Fibroblast of skin of scalp (primary cell): ENCODE measurements around the gene PIAS4.

Source experiments
- DNase-seq: peaks from one replicate; pipeline ENCODE4 v3.0.0-alpha.2; 2013

The PIAS4 gene

DNA sequence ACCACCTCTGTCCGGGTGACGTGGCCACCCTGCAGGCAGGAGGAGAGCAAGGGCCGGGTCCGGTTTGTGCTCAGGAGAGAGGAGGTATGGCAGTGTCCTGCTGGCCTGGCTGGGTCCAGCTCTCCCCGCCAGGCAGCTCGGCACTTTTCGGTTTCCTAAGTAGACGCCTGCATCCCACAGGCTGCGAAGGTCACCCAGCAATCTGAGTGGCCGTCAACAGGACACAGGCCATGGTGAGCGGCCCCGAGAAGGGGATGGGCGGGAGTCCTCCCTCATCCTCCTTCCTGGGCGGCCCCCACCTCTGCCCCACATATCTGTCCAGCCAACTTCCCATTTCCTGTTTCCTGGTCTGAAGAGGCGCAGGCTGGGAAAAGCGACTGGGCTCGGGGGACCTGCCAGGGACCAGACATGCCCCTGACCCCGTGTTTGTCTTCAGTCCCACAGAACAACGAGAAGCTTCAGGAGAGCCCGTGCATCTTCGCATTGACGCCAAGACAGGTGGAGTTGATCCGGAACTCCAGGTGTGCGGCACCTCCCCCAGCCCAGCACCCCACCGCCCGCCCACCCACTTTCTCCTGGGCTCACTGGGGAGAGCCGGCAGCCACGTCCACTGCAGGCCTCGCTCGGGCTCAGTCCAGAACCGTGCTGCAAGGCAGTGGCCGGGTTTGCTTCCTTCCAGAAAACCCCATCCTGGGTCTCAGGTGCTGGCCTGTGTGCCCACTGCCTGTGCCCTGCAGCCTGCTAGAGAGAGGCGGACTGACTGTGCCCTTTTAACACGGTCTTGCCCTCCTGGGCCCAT is 16.3 kb downstream of the PIAS4 start:
- no peak for DNase-seq

DNA sequence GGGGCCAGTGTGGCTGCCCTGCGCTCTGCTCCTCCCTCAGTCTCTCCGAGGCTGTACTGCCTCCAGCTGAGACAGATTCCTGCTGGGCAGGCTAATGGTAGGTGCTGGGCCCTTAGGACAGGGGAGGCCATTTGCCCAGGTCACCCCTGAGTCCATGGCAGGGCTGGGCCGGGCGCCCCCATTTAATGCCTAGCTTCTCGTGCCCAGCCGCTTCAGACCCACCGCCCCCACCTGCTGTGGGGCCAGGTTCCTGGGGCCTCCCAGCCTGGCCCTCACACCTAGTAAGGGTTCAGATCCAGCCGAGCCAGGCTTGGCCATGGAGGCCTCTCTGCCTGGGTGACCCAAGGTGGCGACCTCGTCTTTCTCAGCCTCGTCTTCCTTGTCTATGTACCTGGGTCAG is 17.8 kb downstream of the PIAS4 start:
- no peak for DNase-seq

DNA sequence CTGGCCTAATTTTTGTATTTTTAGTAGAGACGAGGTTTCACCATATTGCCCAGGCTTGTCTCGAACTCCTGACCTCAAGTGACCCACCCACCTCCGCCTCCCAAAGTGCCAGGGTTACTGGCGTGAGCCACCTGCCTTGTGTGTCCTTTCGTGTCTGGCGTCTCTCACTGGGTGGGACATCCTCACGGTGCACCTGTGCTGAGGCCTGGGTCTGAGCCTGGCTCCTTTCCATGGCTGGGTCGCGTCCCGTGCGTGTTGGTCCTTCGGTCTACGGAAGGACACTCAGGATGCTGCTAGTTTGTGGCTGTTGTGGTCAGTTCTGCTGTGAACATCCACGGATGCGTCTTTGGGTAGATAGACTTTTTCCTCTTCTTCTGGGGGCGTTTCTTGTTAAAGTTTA is 19.6 kb downstream of the PIAS4 start:
- DNase-seq, result no peak

DNA sequence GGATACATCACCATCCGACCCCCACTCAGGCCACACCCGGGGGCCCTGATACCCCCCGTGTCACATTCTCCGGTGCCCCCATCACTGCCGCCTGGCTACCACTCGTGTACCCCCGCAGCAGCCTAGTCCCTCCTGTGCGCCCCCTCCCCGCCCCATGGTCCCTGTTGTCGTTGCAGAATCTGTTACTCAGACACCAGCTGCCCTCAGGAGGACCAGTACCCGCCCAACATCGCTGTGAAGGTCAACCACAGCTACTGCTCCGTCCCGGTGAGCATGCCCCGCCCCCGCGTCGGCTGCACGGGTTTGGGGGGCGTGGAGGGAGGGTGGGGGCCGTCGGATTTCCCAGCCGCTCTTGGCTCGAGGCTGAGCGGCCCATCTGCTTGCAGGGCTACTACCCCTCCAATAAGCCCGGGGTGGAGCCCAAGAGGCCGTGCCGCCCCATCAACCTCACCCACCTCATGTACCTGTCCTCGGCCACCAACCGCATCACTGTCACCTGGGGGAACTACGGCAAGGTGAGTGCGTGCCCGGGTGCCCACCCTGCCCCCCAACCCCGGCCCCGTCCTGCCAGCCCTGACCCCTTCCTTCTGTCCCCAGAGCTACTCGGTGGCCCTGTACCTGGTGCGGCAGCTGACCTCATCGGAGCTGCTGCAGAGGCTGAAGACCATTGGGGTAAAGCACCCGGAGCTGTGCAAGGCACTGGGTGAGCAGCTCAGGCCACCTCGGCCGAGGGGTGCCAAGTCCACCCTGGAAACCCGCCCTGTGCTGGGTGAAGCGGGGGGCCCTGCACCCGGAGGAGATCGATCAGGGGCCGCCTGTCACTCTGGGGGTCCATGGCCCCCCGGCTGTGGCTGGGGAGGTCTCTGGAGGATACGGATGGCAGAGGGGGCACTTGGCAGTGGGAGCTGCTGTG is 21.1 kb downstream of the PIAS4 start:
- DNase-seq, result no peak

DNA sequence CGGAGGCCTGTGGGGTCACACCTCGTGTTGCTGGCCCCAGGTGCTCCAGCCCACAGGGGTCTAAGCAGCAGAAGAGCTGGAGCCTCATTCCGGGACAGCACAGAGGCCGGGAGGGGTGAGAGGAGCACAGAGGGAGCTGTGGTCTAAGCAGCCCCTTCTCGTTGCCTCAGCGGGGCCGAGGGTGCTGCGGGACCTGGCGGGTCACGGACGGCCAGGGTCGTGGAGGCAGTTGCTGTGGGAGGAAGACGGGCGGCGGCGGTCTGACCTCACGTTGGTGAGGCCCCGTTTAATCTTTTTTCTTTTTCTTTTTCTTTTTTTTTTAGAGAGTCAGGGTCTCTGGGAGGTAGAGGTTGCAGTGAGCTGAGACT is 21.7 kb downstream of the PIAS4 start:
- no peak for DNase-seq

DNA sequence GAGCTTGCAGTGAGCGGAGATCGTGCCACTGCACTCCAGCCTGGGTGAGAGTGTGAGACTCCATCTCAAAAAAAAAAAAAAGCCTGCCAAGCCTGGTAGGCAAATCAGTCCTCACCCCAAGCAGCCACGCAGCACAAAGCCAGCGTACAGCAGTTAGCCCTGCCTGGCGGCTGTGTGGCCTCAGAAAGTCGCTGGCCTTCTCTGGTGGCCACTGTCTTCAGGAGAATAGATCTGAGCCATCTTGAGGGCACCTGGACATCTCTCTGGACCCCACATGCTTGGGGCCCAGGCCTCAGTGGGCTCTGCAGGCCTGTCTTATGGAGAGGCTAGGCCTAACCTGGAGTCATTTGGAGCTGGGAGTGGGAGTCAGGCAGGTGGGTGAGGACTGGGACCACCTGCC is 23.0 kb downstream of the PIAS4 start:
- no peak for DNase-seq

DNA sequence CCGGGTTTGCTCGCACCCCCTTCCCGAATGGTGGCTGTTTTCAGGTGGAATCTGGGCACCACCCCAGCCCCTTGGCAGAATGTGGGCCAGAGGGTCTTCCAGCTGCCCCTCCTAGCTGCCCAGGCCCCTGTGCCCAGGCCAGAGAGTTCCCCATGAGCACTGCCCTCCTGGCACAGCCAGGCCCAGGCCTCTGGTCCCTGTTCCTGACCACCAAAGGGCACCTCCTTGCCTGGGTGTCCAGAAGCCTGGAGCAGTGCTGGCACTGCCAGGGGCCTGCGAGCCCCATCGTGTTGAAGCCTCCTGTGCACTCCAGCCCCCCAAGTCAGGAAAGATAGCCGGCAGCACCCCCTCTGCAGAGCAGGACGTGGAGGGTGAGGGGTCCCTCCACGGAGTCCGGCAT is 23.4 kb downstream of the PIAS4 start:
- DNase-seq, result no peak

DNA sequence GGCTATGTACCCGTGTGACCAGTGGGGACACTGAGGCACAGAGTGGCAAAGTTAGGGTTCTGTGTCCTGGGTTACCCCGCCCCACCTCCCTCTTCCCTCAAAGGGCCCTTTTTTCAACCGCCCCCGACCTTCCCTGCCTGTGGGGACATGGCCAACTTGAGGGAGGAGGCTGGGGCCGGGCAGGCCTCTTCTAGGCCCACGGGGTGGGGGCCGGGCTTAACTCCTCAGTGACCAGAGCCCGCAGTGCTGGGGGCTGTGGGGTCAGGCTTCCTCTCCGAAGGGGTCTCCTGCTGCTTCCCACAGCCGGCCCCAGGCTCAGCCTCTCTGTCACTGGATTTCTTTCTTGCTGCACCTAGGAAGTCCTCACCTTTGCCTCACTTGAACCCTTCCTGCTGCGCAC is 23.9 kb downstream of the PIAS4 start:
- DNase-seq, result no peak

DNA sequence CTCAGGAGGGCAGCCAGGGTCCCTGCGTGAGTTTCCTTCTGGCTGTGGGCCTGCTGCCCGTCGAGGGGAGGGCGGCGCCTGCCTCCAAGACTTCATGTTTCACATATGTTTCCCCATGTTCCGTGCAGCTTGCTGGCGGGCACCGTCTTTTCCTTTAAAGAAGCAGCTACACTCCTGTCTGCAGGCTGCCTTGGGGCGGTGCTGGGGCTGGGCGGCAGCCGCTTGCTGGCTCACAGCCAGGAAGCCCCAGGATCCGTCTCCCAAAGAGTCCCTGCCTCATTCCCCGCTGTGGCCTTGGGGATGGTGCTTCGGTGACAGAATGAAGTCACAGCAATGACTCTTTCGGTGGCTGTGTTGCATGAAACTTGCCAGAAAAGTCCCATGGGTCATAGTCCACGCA is 24.9 kb downstream of the PIAS4 start:
- DNase-seq, result peak; percentile 32

DNA sequence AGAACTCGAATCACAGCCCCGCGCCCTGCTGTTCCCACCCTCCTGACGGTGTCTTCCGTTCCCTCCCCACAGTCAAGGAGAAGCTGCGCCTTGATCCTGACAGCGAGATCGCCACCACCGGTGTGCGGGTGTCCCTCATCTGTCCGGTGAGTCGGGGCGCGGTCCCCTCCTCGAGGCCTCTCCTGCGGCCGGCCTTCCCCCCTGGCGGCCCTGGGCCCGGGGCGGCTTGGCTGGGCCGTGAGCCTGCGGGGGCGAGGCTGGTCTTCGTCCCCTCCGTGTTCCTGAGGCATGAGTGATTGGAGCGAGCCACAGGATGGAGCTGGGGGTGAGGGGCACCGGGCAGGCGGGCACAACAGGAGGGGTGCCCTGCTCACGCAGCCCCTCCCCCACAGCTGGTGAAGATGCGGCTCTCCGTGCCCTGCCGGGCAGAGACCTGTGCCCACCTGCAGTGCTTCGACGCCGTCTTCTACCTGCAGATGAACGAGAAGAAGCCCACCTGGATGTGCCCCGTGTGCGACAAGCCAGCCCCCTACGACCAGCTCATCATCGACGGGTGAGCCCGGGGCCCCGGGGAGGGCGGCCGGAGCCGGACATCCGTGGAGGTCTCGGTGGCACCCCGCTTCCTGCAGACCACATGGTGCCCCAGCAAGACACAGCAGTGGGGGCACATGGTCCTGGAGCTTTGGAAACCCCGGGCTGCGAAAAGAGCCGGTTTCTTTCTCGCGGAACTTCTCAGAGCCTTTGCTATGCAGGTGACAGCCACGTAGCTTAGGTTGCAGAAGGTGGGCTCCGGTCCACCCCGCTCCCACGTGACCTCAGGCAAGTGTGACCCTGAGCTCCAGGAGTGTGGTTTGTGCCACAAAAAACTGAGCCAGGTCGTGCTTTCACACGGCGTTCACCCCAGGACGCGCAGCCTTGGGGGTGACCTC is 25.8 kb downstream of the PIAS4 start:
- DNase-seq, result no peak

DNA sequence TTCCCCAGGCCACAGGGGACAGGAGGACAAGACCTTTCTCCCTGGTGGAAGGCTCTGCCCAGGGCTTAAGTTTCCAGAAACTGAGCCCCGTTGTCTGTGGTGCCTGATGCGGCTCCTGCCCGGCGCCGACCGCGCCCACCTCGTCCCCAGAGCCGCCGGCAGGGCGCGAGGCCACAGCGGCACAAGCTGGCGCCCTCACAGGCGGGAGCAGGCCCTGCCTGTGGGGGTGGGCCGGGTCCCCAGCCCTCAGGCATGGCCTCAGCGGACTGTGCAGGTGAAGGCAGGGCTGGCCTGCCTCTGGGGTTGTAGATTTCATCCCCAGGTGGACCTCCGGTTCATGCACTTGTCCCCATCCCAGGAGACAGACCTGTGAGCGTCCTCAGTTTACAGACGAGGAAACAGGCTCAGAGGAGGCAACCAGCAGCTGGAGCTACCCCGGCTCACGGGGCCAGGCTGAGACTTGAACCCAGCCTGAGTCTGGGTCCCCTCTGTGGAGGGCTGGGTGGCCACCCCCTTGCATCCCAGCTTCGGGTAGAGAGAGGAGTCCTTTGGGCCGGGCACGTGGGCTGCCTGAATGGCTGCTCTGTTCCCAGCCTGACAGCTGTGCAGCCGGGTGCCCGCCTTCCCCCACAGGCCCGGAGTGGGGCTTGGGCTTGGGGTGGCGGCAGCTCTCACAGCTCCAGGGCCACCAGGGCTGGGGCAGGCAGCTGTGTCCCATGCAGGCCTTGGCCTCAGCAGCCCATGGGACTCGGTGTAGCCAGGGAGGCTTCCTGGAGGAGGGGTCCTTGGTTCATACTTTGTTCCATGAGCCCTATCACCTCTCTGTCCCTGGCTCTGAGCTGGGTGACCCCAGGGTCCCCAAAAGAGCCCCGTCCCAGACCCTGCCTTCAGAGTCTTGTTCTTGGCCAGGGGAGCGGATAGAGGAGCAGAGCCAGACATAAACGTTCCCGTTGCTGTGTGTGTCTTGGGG is 26.8 kb downstream of the PIAS4 start:
- no peak for DNase-seq

DNA sequence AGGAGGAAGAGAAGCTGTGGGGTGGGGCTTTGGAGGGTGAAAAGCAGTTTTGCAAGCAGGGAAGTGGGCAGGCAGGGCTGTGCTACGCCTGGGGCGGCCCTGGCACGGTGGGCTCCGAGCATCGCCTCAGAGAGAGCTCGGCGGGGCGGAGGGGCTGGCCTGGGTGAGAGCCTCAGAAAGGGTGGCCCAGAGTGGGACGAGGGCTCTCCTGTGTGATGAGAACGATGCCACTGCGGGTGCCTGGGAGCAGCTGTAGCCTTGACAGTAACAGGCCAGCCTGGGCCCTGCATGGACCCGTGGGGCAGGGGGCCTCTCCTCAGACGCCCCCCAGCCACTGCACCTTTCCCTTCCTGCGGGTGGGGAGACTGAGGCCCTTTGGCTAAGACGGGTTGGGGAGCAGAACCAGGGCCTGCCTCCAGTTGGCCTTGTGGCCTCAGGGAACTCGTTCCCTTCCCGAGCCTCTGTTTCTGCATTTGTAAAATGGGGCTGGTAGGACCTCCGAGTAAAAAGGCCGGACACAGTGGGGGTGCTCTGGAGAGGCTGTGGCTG is 27.6 kb downstream of the PIAS4 start:
- no peak for DNase-seq

DNA sequence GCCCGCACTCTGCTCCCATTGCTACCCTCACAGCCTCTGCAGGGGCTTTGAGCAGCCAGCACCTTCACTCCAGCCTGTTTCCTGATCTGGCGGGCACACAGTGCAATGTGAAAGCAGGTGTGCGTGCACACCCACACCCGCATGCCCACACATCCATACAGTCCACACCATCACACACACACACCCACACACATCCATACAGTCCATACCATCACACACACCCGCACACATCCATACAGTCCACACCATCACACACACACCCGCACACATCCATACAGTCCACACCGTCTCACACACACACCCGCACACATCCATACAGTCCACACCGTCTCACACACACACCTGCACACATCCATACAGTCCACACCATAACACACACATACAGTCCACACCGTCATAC is 28.0 kb downstream of the PIAS4 start:
- no peak for DNase-seq

DNA sequence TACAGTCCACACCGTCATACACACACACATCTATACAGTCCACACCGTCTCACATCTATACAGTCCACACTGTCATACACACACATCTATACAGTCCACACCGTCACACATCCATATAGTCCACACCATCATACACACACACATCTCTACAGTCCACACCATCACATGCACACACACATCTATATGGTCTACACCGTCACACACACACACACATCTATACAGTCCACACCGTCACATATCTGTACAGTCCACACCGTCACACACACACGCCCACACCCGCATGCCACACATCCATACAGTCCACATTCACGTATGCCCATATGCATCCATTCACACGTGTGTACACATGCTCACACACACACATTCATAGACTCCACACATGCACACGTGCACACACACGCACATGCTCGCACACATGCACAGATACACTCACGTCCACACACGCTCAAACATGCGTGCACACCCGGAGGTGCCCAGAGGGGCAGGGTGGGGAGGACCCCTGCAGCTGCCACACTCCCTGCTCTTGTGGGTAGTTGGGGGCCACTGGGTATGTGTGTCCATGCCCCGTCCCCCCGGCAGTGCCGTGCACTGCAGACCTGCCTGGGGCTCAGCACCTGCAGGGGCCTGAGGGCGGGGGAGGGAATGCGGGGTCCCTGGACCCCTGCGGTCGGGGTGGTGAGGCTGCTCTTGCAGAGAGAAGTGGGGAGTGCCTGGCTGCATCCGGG is 29.2 kb downstream of the PIAS4 start:
- no peak for DNase-seq

DNA sequence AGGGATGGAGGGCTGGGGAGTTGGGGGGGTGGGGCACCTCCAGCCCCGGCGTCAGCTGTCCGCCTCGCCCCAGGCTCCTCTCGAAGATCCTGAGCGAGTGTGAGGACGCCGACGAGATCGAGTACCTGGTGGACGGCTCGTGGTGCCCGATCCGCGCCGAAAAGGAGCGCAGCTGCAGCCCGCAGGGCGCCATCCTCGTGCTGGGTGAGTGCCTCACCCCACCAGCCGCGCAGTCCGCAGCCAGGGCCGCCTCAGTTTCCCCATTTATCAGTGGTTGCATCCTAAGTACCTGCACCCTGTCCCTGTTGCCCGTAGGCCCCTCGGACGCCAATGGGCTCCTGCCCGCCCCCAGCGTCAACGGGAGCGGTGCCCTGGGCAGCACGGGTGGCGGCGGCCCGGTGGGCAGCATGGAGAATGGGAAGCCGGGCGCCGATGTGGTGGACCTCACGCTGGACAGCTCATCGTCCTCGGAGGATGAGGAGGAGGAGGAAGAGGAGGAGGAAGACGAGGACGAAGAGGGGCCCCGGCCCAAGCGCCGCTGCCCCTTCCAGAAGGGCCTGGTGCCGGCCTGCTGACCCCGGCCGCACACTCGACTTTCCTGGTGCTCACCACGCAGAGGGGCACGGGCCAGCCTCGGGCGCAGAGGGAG is 29.9 kb downstream of the PIAS4 start:
- no peak for DNase-seq

DNA sequence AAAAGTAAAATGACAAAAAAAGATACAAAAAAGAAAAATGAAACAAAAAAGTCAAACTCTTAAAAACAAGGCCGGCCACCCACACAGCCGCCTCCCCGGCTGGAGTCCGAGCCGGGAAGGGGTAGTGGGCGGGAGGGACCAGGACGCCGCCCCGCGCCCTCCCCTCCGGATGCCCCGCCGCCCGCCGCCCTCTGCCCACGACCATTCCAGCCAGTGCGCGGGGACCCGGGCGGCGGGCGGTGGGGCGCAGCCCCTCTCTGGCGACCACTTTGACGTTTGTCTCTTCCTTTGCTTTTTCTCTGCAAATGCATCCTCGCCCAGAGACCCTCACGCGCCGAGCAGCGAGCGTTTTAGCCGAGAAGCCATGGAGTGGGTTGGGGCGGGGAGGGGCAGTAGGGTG is 30.5 kb downstream of the PIAS4 start:
- DNase-seq, result no peak

DNA sequence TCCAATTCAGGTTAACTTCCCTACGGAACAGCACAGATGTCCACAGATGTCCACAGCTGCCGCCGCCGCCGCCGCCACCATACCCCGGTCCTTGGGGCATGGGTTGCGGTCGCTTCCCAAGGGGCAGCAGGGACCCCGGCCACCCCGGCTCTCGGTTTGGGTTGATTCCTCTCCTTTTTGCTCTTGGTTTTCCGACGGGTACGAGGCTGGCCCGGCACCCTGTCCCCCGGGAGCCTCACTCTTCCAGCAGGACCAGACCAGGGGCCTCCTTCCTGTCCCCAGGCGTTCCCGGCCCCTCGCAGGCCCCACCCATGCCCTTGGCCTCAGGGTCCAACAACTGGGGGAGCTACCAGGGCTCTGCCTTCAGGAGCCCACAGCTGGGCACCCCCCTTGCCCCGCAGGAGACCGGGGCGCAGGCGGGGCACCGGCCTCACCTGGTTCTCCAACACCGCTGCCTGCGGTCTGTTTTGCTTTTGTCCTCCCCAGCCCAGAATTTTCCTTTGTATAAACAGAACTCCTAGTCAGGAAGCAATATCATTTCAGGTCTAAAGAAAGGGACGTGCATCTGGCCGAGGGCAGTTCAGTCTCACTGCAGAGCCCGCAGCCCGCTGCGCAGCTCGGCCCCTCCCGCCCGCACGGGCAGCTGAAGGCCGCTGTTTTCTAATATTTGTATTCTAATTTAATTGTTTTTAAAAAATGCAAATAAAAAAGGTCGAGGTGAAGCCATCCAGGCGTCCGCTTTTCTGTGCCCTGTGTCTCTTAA is 31.3 kb downstream of the PIAS4 start:
- DNase-seq, result no peak

DNA sequence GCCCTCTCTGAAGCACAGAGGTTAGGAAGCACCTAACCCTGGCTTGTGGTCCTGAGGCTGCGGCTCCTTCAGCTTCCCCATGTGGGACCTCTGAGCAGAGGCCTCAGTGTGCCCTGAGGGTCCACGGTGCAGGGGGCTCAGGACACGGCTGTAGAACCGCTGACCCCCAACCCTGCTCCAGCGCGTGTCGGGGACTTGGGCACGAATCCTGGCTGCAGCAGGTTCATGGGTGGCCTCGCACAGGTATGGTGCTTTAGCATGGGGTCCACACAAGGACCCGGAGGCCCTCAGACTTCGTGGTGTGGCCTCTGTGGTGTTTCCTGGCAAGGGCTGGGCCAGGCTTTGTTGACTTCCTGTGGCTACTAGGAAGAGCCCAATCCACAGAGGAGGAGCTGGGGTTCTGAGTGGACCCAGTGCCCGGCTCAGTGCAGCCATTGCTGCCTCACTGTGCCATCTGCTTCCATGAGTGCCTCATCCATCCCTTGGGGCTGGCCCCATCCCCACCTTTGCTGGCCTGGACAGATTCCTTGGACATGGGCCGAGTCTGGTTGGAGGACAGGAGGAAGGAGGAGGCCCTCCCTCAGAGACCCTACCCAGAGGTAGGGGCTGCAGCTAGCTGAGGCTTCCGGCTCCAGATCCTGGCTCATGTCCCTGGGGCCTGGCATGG is 34.7 kb downstream of the PIAS4 start:
- DNase-seq, result no peak

DNA sequence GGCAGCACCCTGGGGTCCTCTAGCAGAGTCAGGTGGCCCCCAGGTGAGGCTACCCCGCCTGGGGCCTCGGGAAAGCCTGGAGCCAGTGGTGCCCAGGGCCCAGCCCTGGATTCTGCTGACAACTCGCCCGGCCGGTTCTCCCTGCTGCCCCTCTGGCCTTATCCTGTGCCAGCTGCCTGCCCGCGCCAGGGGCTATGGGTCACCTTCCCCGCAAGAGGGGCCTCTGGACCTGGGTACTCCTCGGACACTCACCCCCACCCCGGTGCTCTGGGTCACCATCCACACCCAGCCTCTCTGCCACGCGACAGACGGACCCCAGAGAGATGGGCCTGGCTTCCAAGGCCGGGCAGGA is 35.2 kb downstream of the PIAS4 start:
- no peak for DNase-seq
